ENCODE results near the gene RNASEH1. TPM values are rescaled to one million over a fixed set of nuclear protein-coding genes. Genes with fewer than 3 reads are reported as not detected.

The RNASEH1 gene
- total and polyA plus RNA-seq, 2 of the 13 experiments (the other 11 are each of a cell fraction or from before 2014, with no cell fraction given): 14.5 to 57.4 TPM

DNA sequence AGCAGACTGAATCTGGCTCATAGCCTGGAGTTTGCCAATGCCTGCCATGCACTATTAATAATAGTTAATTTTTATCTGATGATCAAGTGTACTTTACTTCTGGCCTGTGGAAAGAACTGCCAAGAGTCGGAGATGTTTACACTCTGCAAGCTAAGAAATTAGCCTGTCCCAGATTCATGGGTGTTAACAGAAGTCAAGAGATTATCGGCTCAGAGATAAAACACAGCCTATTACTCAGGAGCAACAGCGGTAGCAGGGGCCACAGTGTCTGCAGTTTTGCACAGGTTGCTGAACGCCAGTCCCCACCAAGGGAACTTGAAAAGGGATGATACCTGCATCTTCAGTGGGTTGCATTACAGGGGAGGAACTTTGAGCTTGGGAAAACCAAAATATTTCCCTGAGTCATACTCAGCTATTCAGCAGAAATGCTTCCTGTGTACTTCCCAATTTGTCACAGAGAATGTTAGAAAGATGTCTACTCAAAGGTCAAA is 34.5 kb downstream of the RNASEH1 start (continued):
- TF ChIP-seq, protein P1, sequence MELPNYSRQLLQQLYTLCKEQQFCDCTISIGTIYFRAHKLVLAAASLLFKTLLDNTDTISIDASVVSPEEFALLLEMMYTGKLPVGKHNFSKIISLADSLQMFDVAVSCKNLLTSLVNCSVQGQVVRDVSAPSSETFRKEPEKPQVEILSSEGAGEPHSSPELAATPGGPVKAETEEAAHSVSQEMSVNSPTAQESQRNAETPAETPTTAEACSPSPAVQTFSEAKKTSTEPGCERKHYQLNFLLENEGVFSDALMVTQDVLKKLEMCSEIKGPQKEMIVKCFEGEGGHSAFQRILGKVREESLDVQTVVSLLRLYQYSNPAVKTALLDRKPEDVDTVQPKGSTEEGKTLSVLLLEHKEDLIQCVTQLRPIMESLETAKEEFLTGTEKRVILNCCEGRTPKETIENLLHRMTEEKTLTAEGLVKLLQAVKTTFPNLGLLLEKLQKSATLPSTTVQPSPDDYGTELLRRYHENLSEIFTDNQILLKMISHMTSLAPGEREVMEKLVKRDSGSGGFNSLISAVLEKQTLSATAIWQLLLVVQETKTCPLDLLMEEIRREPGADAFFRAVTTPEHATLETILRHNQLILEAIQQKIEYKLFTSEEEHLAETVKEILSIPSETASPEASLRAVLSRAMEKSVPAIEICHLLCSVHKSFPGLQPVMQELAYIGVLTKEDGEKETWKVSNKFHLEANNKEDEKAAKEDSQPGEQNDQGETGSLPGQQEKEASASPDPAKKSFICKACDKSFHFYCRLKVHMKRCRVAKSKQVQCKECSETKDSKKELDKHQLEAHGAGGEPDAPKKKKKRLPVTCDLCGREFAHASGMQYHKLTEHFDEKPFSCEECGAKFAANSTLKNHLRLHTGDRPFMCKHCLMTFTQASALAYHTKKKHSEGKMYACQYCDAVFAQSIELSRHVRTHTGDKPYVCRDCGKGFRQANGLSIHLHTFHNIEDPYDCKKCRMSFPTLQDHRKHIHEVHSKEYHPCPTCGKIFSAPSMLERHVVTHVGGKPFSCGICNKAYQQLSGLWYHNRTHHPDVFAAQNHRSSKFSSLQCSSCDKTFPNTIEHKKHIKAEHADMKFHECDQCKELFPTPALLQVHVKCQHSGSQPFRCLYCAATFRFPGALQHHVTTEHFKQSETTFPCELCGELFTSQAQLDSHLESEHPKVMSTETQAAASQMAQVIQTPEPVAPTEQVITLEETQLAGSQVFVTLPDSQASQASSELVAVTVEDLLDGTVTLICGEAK (IDR thresholded peaks at IDR 0.05): no peak
- TF ChIP-seq, protein P1 (CRISPR knock-in tag; IDR thresholded peaks at IDR 0.05): no peak
- no peak for TF ChIP-seq ZNF121 (CRISPR knock-in tag; IDR thresholded peaks at IDR 0.05)
- TF ChIP-seq POGZ (CRISPR knock-in tag; IDR thresholded peaks at IDR 0.05): no peak
- TF ChIP-seq ZNF577 (CRISPR knock-in tag; IDR thresholded peaks at IDR 0.05; ENCODE audit: borderline replicate concordance, low read depth): no peak
- TF ChIP-seq, protein P2, sequence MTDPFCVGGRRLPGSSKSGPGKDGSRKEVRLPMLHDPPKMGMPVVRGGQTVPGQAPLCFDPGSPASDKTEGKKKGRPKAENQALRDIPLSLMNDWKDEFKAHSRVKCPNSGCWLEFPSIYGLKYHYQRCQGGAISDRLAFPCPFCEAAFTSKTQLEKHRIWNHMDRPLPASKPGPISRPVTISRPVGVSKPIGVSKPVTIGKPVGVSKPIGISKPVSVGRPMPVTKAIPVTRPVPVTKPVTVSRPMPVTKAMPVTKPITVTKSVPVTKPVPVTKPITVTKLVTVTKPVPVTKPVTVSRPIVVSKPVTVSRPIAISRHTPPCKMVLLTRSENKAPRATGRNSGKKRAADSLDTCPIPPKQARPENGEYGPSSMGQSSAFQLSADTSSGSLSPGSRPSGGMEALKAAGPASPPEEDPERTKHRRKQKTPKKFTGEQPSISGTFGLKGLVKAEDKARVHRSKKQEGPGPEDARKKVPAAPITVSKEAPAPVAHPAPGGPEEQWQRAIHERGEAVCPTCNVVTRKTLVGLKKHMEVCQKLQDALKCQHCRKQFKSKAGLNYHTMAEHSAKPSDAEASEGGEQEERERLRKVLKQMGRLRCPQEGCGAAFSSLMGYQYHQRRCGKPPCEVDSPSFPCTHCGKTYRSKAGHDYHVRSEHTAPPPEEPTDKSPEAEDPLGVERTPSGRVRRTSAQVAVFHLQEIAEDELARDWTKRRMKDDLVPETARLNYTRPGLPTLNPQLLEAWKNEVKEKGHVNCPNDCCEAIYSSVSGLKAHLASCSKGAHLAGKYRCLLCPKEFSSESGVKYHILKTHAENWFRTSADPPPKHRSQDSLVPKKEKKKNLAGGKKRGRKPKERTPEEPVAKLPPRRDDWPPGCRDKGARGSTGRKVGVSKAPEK (CRISPR knock-in tag; IDR thresholded peaks at IDR 0.05; ENCODE audit: borderline replicate concordance): no peak
- TF ChIP-seq BHLHE40 (IDR thresholded peaks at IDR 0.05; ENCODE audit: low read length): no peak
- TF ChIP-seq, protein P3, sequence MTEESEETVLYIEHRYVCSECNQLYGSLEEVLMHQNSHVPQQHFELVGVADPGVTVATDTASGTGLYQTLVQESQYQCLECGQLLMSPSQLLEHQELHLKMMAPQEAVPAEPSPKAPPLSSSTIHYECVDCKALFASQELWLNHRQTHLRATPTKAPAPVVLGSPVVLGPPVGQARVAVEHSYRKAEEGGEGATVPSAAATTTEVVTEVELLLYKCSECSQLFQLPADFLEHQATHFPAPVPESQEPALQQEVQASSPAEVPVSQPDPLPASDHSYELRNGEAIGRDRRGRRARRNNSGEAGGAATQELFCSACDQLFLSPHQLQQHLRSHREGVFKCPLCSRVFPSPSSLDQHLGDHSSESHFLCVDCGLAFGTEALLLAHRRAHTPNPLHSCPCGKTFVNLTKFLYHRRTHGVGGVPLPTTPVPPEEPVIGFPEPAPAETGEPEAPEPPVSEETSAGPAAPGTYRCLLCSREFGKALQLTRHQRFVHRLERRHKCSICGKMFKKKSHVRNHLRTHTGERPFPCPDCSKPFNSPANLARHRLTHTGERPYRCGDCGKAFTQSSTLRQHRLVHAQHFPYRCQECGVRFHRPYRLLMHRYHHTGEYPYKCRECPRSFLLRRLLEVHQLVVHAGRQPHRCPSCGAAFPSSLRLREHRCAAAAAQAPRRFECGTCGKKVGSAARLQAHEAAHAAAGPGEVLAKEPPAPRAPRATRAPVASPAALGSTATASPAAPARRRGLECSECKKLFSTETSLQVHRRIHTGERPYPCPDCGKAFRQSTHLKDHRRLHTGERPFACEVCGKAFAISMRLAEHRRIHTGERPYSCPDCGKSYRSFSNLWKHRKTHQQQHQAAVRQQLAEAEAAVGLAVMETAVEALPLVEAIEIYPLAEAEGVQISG (CRISPR knock-in tag; IDR thresholded peaks at IDR 0.05): no peak
- no peak for TF ChIP-seq ZMYM3 (CRISPR knock-in tag; IDR thresholded peaks at IDR 0.05)
- no peak for TF ChIP-seq ZNF317 (CRISPR knock-in tag; IDR thresholded peaks at IDR 0.05)
- TF ChIP-seq MAZ (IDR thresholded peaks at IDR 0.05; ENCODE audit: borderline replicate concordance, low read depth, low read length): no peak
- no peak for TF ChIP-seq MAZ (CRISPR knock-in tag; IDR thresholded peaks at IDR 0.05; ENCODE audit: low read depth)
- no peak for TF ChIP-seq IKZF1 (IDR thresholded peaks at IDR 0.05)
- no peak for TF ChIP-seq NFE2L1 (CRISPR knock-in tag; IDR thresholded peaks at IDR 0.05; ENCODE audit: borderline replicate concordance)
- no peak for TF ChIP-seq TBP (CRISPR knock-in tag; IDR thresholded peaks at IDR 0.05)
- no peak for TF ChIP-seq HOXA9 (CRISPR knock-in tag; IDR thresholded peaks at IDR 0.05; ENCODE audit: borderline replicate concordance)

Measured in HepG2 (cell line).